Suppressor macrophage (primary cell): ENCODE measurements around the gene PNRC1.

ENCODE experiments used
- DNase-seq, 4 experiments: peaks; one replicate each; pipeline ENCODE4 v3.0.0-alpha.2; 2020 to 2022

PNRC1 gene

DNA sequence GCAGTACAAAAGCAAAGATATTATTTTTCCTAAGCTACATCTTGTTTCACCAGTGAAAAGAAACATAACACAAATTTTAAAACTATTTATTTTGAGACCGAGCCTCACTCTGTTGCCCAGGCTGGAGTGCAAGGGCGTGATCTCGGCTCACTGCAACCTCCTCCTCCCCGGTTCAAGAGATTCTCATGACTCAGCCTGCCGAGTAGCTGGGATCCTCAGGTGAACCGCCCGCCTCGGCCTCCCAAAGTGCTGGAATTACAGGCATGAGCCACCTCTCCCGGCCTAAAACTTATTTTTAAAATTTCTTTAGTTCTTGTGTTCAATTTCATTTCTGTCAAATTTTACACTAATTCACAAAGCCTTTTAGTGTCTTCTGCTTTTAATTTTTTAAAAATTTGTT is 31.4 kb downstream of the PNRC1 start:
- no peak for DNase-seq

DNA sequence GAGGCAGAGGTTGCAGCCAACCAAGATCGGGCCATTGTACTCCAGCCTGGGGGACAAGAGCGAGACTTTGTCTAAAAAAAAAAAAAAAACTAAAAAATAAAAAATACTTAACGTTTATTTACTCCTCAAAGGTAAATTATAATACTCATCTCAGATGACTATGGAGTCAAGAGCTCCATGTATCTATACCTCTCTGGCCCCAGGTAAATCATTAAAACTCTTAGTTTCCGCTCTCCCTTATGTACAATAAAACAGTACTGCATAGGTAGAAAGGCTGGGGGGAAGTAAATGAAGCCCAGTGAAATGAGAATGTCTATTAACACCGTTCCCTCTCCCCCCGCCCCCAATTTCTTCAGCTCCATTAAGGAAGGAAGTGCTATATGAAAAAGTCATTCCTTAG is 36.2 kb downstream of the PNRC1 start:
- no peak for DNase-seq

DNA sequence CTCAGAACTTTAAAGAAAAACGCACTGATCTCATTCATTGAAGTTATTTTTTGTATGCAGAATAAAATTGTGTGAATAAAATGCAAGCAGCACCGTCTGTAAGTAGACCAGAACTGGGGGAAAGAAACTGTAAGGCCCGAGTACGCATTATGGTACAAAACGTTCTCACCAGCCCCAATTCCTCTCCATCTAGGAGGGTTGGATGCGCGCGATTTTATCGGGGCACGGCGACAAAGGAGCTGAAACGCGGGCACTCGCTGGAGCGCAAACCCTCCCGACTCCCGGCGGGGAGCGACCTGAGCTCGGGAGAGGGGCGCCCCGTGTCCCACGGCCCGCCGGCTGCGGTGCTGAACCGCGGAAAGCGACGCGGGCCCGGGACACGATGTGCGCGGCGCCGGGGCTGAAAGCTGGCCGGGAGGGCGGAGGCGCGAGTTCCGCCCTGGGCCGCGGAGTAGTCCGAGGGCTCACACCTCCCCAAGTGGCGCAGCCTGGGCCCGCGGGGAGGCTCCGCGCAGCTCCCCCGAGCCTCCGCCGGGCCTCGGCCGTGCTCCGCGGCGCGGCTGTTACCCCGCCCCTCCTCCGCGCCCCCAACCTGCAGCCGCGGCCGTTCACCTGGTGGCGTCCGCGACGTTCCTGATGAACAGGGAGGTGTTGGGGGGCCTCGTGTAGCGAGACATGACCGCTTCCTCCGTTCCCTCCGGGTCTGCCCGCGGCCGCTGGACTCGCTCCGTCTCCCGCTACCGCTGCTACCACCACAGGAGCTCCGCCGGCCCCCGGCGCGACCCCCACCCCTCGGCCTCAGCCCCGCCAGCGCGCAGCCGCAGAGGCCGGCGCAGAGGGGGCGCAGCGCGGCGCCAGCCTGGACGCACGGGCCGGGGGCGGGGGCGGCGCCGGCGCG is 36.9 kb downstream of the PNRC1 start, which contains the start of gene SRSF12:
Gene SRSF12 (minus strand): TSS at position 861 of the 898 bp plus-strand sequence. CDS start 184 bp downstream, at position 677.
- DNase-seq, result peak; percentile 51 to 84 (median 67)

DNA sequence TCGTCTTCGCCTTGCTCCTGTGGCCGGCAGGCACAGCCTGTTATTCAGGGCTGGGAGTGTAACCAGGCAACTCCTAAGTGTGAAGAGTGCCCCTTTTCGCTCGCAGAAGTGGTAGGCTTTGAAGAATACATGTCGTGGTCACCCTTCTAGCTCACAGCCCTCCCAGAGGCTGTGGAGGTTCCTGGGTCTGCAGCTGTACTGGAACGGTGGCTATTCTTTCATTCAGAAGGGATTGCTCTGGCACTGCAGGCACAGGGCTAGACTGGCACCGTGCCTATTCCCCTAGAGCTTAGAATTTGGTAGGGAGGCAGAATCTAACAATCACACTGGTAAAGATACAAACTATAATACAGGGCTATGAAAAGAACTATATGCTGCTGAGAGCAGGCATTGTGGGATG is 38.4 kb downstream of the PNRC1 start:
- no peak for DNase-seq

DNA sequence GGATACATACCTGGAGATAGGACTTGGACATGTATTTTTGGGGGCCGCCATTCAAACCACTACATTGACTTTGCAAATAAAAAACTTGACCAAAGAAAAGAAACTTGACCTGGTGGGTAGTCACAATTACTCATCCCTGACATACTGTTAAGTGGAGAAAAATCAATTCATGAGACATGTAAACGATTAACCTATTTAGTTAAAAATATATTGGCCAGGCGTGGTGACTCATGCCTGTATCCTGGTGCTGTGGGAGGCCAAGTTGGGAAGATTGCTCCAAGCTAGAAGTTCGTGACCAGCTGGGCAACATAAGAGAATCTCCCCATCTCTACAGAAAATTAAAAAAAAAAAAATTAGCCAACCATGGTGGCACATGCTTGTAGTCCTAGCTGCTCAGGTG is 39.8 kb downstream of the PNRC1 start:
- no peak for DNase-seq

DNA sequence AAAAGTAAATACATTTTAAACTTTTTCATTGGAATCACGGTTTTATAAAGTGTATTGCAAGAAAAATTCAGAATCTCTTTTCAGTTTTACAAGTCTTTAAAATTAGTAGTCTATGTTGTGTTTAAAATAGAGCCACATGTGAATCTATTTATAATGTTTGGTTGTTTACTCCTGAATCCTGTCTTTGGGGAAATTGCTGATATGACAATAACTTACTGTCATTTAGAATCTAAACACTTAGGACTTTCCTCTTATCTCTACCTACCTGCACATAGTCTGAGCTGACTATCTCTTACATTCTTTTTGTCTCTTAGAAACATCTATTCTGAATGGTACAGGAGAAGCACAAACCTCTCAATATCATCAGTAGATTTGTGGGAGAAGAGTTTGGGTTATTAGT is 41.4 kb downstream of the PNRC1 start:
- DNase-seq, result no peak

DNA sequence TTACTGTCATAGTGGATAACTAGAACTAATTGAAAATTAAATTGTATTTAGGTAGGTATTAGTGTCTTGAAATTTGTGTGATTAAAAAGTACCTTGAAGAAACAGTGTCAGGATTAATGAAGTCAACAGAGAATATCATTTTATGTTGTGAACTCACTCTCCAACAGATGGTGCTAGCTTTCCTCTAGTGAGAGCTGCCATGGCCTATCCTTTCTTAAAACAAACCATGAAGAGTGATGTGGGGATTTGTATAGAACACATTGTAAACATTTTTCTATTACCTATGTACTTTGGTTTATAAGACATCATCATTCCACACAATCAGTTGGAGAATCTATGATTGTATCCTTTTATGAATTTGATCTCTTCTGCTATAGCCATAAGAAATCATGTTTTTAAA is 42.1 kb downstream of the PNRC1 start:
- DNase-seq, result peak in 3 of 4 experiments; percentile 39 to 55 (median 52)

DNA sequence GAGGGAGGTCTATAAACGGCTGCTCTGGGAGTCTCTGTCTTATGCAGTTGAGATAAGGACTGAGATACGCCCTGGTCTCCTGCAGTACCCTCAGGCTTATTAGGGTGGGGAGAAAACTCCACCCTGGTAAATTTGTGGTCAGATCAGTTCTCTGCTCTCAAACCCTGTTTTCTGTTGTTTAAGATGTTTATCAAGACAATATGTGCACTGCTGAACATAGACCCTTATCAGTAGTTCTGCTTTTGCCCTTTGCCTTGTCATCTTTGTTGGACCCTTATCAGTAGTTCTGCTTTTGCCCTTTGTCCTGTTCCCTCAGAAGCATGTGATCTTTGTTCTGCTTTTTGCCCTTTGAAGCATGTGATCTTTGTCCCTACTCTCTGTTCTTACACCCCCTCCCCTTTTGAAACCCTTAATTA is 47.7 kb downstream of the PNRC1 start:
- peak in 1 of 4 experiments; percentile 6 for DNase-seq

DNA sequence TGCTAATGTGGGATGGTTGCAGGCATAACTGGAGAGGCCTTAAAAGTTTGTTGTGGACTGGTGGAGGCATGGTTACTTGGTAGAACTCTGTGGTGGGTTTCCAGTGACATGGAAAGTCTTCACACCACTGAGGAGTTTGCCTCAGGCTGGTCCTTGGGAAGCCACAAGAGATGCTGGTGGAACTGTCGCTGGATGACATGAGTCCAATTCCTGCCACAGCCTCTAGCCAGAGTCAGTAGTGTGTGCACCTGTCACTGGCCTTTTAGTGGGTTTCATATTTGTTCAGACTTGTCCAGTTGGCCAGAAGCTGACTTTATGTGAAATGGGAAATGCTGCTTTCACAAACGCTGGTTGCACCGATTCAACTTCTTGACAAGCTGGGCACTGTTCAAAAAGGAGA is 51.0 kb downstream of the PNRC1 start:
- DNase-seq, result no peak

DNA sequence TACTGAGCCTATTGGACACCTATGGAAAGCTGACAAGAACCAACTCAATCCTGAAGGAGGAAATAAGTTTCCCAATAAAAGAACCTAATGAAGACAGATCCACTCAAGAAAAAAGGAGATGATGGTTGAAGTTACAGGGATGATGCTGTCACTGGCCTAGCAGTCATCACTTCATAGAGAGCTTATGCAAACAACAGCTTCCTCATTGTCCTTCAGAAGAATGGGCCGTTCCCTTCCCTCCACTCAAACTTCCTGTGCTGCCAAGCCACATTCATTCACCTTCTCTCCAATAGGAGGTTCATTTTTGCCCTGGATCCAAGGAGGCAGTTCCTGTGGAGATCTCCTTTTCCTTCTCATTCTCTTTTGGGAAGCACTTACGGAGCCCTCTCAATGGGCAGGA is 51.5 kb downstream of the PNRC1 start:
- peak; percentile 36 to 74 (median 60) for DNase-seq

DNA sequence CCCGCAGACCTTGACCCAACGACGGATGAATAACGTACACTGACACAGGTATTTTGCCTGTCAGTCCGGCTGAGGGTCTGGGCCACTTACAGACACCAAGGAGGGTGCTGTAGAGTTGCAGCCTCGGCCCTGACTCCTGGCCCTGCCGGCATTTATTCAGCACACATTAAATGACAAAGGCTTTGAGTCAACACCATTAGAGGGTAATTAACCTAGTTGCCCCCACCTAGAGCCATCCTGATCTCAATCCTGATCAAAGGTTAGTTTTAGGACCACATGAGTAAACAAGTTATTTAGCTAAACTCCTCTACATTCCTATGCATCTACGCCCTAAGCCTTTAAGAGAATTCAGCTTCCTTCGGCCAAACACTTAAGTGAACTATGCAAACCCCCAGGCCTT is 53.4 kb downstream of the PNRC1 start:
- no peak for DNase-seq

DNA sequence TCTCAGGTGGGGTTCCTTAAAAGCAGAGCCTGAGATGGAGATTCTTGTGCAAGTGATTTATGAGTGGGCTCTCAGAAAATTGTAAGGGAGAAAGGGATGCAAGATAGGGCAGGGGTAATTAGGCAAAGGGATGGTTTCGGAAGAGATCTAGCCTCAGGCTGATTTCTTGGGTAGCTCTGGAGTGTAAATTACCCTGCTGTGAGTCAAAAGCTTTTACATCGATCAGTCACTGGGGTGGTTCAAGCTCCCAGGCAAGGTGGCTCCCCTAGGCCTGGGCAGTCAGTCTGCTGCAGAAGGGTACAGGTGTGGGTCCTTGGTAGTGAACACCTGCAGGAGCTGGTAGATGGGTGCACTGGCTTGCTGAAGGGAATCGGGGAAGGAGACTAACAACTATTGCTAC is 54.2 kb downstream of the PNRC1 start:
- DNase-seq, result no peak
